Endometrial microvascular endothelial cells (primary cell): Measurements from ENCODE around the gene TSPAN14. TPM values are rescaled to one million over a fixed set of nuclear protein-coding genes. Genes with fewer than 3 reads are reported as not detected.

Source experiments
- in situ Hi-C: cut with HindIII; loops from 2 replicates; pipeline ENCODE4 v1.10.0; 2017; ENCODE audit warnings: low sequenced_read_pairs, low pct_unique_long_range_greater_than_20kb; ENCODE audit errors: inconsistent ontology term
- total RNA-seq: library from RNA; depleted of rRNA; stranded (reverse); fragments of >200 nt; gene quantifications from one replicate; pipeline ENCODE4 v1.2.3, GENCODE V29; 2015; ENCODE audit errors: inconsistent ontology term

The TSPAN14 gene
- total RNA-seq, 1 donor from 2014 or later: 275 TPM

DNA sequence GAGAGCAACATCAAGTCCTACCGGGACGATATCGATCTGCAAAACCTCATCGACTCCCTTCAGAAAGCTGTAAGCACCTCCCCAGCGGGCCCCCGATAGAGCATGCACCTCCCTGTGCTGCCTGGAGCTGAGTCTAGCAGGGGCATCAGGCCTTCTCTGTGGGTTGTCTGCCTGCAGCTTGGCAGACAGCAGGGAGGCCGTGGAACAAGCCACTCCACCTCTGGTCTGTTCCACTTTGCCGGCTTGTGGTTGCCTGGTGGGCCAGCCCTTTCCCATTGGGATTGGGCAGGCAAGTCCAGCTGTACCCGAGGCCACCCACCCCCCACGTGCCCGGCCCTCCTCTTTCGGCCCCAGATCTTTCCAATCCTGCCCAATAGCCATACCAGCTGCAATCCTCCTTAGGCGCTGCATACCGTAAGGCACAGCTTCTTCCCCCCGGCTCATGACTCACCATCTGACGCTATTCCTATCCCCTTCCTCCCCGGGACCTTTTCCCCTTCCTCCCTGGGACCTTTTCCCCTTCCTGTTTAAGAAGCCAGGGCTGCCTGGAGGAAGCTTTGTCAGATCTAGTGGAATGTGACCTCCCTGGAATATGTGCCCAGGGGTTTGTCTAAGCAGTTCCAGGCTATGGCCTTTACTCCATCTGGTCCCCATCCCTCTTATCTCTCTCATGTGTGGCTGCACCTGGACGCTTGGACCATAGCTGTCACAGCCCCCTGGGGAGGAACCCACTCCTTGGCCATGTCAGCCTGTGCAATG is 55.5 kb downstream of the TSPAN14 start:
- in situ Hi-C loops: loop anchor here (5.0 to 25.0 kb wide), 2 partner anchors 42 to 97 kb away; partner anchors contain the start of gene PRXL2A

GRCh38 chr10:80512031-80512526 is 58.0 kb downstream of the TSPAN14 start:
- in situ Hi-C loops: loop anchor here (25.0 kb wide), 1 partner anchor 100 kb away; the partner anchor contains the start of gene PRXL2A

DNA sequence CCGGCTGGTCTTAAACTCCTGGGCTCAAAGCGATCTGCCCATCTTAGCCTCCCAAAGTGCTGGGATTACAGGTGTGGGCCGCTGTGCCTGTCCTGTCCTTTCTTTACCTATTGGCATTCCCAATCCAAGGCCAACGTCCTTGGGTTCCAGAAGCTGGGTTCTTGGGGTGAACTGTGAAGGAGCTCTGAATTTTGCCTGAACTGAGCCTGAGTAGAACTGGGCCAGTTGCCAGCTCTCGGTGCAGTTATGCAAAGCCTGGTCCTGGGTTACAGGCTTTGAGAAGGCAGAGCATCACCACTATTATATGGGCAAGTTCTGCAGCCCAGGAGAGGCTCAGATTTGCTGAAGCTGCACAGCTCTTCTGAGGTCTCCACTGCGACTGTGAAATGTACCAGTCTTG is 59.0 kb downstream of the TSPAN14 start:
- in situ Hi-C loops: loop anchor here (25.0 kb wide), 1 partner anchor 101 kb away; the partner anchor contains the start of gene PRXL2A

DNA sequence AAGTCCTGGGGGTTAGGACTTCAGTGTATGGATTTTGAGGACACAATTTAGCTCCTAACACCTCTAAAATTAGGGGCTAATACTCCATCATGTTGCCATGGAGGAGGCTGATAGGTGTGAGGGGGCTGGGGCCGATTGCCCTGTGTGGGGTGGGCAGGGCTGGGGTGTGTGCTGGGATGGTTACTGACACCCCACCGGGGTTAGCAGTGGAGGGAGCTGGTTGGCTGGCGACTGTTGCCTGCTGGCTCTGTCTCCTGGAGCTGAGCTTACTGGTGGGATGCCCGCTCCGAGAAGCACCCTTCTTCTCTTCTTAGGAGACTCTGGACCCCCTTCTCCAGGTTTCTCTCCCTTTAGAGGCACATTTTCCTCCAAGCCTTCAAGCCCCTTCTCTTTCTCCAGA is 61.4 kb downstream of the TSPAN14 start:
- in situ Hi-C loops: loop anchor here (25.0 kb wide), 1 partner anchor 103 kb away; the partner anchor contains the start of gene PRXL2A

- in situ Hi-C loops: loop anchor here (25.0 kb wide), 1 partner anchor 104 kb away; the partner anchor contains the start of gene PRXL2A
Measured at GRCh38 chr10:80515941-80516340, 61.8 kb downstream of the TSPAN14 start.

DNA sequence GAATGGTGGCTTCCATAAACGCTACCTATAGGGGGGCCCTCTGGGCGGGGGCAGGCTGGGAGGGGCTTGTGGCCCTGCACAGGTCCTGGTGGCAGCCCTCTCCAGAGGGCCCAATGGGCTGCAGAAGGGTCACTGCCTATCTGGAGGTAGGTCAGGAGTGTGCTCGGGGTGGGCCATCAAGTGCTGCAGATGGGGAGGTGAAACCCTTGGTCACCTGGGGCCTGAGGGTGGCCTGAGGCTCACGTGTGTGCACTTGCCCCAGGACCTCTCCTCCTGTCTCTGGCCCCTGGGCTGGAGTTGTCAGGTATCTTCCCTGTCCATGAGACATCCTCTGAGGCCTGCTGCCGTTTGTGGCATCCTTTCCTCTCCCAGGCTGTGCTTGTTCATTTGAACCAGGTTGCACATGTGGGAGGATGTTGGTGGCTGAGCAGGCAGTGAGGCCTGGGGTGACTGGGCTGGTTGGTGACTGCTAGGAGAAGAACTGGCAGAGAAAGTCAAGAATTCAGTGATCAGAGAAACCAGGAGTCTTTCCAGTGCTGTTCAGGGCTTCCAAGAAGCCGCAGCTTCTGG is 62.5 kb downstream of the TSPAN14 start:
- in situ Hi-C loops: loop anchor here (25.0 kb wide), 1 partner anchor 104 kb away; the partner anchor contains the start of gene PRXL2A

DNA sequence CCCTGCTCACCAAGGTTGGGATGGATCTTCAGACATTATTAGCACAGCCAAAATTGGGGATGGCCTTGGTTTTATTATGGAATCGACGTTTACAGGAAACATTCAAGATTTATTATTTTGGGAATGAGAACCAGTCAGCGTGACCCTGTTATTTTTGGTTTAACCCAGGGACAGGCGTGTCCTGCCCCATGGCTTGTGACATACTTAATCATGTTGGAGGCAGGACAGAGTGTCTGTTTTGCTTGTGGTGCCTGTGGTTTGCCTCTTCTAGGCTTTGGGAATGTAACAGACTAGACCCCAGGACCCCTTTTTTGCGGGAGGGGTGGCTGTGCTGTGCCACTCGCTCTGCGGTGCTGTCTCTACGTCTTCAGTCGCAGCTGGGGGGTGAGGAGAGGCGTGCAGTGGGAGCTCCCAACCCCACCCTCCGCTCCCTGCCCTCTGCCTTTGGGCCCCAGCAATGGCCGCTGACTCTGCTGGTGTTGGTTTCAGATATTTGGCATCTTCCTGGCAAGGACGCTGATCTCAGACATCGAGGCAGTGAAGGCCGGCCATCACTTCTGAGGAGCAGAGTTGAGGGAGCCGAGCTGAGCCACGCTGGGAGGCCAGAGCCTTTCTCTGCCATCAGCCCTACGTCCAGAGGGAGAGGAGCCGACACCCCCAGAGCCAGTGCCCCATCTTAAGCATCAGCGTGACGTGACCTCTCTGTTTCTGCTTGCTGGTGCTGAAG is 63.5 kb downstream of the TSPAN14 start:
- in situ Hi-C loops: loop anchor here (25.0 kb wide), 1 partner anchor 105 kb away; the partner anchor contains the start of gene PRXL2A

- in situ Hi-C loops: loop anchor here (25.0 kb wide), 1 partner anchor 106 kb away; the partner anchor contains the start of gene PRXL2A
Measured at GRCh38 chr10:80518143-80518806, 64.2 kb downstream of the TSPAN14 start.

GRCh38 chr10:80518807-80519360 is 64.8 kb downstream of the TSPAN14 start:
- in situ Hi-C loops: loop anchor here (25.0 kb wide), 1 partner anchor 107 kb away; the partner anchor contains the start of gene PRXL2A

DNA sequence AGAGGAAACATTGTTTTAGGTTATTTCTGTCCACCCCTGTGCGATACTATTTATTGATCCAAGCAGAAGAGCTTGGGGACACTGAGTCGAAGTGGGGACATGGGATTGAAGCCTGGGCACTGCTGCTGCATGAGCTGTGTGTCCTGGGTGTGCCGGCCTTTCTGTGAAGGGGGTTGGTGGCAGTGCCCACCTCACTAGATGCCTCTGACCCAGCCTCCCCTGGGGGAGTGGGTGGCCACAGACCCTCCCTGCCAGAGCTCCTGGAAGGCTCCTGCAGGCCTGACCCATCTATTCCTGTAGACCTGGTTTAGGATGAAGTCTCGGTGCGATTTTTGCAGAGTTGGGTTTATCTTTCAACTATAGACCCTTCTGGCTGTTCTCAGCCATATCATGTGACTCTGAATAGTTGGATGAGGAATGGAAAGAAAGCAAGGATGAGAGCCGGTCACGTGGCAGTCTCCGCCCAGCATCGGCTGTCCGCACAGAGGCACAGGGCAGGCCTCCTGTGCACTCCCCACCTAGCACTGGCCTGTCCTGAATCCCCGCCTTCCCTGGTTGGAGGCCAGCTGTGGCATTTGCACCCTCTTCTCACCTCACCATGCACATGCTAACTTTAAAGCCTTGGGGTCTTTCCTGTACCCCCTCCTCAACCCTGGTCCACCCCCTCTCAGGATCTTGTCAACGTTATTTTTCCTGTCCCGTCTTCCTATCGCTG is 66.0 kb downstream of the TSPAN14 start:
- in situ Hi-C loops: loop anchor here (25.0 kb wide), 1 partner anchor 108 kb away; the partner anchor contains the start of gene PRXL2A

DNA sequence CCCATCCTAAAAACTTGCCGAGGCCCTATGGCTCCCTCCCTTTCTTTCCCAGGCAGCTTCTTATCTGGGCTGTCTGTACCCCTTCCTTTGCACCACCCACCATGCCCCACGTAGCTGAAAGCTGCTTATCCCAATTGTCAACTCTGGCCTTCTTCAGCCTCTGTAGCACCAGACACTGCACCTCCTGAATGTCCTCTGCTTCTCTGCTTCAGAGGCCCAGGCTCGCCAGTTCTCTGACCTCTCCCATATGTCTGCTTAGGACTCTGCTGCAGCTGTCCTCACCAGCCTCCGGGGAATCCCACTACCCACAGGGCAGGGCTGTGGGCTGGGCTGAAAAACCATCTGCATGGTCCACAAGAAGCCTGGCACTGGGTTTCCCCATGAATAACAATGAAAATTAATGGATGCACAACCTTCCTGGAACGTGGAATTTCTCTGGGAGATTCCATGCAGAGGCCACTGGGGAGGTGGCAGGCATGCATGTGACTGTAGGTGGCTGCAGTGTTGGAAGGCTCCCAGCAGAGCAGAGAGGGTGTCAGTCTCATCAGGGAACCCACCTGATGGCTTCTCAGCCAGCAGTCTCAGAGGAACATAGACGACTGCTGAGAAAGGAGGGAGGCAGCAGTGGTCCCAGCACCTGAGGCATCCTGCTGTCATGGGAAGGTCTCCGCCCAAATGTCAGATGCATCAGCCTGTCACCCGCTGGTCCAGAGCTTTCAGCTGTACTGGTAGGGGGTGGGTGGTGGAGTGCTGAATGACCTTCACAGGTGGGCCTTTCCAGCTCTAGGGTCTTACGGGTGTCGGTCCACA is 66.8 kb downstream of the TSPAN14 start:
- in situ Hi-C loops: loop anchor here (25.0 kb wide), 1 partner anchor 109 kb away; the partner anchor contains the start of gene PRXL2A

- in situ Hi-C loops: loop anchor here (25.0 kb wide), 1 partner anchor 111 kb away; the partner anchor contains the start of gene PRXL2A
Measured at GRCh38 chr10:80522756-80523363, 68.8 kb downstream of the TSPAN14 start.

- in situ Hi-C loops: loop anchor here (25.0 kb wide), 1 partner anchor 111 kb away; the partner anchor contains the start of gene PRXL2A
Measured at GRCh38 chr10:80523773-80524172, 69.7 kb downstream of the TSPAN14 start.

DNA sequence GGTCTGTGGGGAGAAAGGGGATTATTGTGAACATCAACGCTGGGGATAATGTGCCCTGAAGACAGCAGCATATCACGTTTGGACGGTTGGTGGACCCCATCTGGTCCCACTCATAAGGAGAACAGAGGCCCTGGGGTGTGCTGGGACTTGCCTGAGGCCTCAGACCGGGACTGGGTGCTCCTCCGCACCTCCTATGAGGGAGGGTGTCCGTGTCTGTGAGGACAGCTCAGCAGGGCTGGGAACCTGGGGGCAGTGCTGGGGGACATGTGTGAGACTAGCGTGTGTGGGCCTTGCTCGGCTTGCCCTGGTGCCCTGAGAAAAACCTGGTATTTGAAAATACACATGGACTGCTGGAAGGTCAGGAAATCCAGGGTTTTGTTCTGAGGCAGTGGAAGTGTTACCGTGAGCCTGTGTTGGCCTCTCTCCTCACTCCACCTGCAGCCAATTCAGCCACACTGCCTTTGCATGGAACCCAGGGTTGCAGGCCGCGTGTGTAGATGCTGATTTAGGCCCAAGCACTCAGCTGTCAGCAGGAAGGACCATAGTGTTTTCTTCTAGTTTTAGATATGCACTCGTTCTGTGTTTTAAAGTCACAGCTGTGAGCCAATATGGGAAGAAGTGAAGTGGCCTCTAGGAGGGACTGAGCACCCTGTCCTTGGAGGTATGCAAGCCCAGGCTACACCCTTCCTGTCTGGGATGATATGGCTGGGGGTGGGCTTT is 70.2 kb downstream of the TSPAN14 start:
- in situ Hi-C loops: loop anchor here (25.0 kb wide), 1 partner anchor 112 kb away; the partner anchor contains the start of gene PRXL2A

- in situ Hi-C loops: no loop called here
Measured at GRCh38 chr10:80526218-80526617, 72.1 kb downstream of the TSPAN14 start.
